SK-N-MC (cell line): ENCODE results near the gene SBNO2.

Experiments
- EZH2 ChIP-seq: fragments of 200-600 bp; sonication (generic); IDR thresholded peaks from one replicate; pipeline ENCODE4 v1.6.1; 2017; ENCODE audit warnings: antibody characterized with exemption
- POLR2AphosphoS5 ChIP-seq: IDR thresholded peaks from 2 replicates; pipeline ENCODE4 v1.6.1; 2012; ENCODE audit warnings: mild to moderate bottlenecking, low read depth, low read length, borderline replicate concordance

DNA sequence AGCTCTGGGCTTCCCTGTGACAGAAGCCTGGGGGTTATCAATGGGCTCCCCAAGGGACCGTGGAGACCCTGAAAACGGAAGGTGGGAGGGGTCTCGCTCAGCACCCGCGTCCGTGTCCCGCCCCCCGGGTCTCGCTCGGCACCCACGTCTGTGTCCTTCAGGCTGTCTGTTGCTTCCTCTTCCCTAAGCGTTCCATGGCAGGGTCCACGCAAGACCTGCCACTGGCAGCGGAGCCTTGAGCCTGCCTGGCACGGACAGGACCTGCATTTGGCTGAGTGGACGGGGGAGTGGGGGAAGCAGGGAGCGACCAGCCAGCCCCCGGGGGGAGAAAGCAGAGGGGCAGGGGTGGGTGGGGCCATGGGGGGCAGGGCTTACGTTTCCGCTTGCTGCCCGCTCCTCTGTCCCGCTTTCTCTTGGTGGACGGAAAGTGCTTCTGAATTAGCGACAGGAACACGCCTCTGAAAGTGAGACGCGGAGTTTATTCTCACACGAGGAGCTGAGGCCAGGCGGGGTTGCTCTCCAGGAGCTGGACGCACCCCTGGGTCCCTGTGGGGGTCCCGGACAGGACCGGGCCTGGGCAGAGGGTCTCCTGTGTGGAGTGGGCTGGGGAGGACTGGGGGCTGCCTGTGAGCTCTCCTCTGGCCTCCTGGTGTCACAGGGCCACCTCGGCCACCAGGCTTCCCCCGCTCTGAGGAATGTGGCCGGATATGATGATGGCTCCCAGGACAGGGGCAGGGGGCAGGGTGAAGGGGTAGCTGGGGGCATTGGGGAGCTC lies 58.2 kb downstream of the SBNO2 start:
- no peak for TF ChIP-seq POLR2AphosphoS5
- TF ChIP-seq EZH2, result no peak
